GM18520 (cell line): ENCODE data around the gene RADIL.

ENCODE experiments used
- ATAC-seq: cut with Tn5 transposase; IDR thresholded peaks from one replicate; pipeline ENCODE4 v1.9.1; 2021; ENCODE audit not compliant: unreplicated experiment

Gene RADIL

DNA sequence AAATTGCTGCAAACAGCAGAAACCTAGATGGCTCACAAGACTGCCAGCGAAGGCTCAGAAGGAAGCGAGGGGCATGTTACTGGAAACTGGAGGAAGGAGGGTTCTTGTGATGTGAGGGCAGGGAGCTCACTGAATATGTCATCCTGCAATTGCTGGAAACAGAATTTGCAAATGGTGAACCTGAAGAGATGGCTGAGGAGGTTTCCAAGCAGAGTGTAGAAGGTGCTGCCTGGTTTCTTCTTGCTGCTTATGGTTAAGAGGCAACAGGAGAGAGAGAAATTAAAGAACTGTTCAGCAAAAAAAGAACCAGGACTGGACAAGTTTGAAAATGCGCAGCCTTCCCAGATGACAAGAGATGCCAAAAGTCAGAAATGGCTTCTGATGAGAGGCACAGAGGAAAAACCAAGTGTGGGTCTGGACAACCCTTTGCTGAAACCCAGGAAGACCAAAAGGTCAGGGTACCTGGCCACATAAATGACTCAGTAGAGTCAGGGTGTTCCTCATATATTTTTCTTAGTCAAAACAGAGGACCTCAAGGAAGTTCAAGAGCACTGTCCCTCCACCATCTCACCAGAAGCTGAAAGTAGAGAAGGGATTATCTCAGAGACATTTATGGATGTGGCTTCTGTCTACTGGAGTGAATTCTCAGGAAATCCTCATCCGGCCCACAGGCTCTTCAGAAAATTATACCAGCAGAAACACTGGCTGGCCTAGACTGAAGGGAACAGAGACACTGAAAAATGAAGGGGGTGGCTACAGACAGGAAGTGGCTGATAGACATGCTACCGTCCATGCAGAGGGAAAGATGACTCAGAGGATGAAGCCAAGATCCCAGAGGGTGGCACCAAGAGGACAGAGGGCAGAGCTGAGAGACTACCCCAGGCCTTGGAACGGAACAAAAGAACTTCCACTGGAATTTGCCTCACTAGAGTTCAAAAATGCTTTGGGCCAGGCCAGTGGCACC is 31.8 kb downstream of the RADIL start:
- no peak for ATAC-seq

DNA sequence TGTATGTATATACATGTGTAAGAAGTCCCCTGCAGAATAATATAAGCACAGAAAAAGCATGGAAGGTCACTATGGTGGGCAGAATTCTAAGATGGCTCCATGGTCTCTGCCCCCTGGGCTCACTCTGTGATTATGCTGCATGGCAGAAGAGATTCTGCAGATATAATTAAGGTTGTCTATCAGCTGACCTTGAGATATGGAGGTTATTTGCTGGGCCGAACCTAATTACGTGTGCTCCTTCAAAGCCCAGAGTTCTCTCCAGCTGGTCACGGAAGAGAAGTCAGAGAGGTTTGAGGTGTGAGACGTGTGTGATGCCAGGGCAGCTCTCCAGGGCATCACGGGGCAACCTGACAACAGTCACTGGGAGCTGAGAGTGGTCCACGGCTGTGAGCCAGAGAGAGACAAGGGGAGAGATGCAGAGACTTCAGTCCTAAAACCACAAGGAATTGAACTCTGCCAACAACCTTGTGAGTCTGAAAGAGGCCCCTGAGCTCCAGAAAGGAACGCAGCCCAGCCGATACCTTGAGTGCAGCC is 33.2 kb downstream of the RADIL start:
- no peak for ATAC-seq

GRCh38 chr7:4849390-4849789 is 34.1 kb downstream of the RADIL start:
- ATAC-seq = no peak

- no peak for ATAC-seq
These were observed 37.8 kb downstream of the RADIL start for GRCh38 chr7:4845740-4846142.

GRCh38 chr7:4842319-4843064 is 41.0 kb downstream of the RADIL start:
- ATAC-seq = no peak

DNA sequence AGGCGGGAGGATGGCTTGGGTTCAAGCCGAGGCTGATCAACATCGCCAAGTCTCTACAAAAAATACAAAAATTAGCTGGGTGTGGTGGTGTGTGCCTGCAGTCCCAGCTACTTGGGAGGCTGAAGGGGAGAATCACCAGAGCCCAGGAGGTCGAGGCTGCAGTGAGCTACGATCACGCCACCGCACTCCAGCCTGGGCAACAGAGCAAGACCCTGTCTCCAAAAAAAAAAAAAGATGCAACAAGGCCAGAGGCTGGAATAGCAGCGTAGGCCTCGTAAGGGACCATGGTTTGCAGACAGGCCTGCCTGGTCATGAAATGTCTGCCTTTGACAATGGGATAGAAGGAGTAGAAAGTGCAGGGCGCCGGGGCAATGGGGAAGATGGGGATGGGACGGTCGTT is 41.7 kb downstream of the RADIL start:
- ATAC-seq = no peak

- no peak for ATAC-seq
These were observed 42.3 kb downstream of the RADIL start for GRCh38 chr7:4841007-4841784.

DNA sequence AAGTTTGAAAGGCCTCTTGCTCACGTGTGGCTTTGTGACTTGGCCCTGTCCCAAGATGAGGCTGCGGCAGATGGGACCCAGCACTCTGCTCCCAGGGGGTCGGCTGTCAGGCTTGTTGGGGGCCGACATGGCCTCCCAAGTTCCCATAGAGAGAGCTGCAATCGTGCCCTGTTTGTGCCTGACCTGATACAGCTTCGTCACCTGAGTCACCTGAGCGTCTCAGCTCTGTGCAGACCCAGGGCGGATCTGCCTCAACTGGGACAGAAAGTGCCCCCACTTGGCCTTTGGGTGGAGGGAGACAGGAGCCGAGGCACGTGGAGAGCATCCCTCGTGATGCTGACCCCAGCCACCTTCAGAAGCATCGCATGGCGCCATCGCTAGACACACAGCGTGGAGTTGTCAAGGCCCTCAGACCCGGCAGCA is 43.4 kb downstream of the RADIL start:
- ATAC-seq = no peak

GRCh38 chr7:4838626-4839334 is 44.7 kb downstream of the RADIL start:
- ATAC-seq = no peak

- no peak for ATAC-seq
These were observed 45.5 kb downstream of the RADIL start for GRCh38 chr7:4837803-4838625.

GRCh38 chr7:4837041-4837802 is 46.3 kb downstream of the RADIL start:
- ATAC-seq = no peak

GRCh38 chr7:4836206-4836661 is 47.3 kb downstream of the RADIL start:
- ATAC-seq = no peak

DNA sequence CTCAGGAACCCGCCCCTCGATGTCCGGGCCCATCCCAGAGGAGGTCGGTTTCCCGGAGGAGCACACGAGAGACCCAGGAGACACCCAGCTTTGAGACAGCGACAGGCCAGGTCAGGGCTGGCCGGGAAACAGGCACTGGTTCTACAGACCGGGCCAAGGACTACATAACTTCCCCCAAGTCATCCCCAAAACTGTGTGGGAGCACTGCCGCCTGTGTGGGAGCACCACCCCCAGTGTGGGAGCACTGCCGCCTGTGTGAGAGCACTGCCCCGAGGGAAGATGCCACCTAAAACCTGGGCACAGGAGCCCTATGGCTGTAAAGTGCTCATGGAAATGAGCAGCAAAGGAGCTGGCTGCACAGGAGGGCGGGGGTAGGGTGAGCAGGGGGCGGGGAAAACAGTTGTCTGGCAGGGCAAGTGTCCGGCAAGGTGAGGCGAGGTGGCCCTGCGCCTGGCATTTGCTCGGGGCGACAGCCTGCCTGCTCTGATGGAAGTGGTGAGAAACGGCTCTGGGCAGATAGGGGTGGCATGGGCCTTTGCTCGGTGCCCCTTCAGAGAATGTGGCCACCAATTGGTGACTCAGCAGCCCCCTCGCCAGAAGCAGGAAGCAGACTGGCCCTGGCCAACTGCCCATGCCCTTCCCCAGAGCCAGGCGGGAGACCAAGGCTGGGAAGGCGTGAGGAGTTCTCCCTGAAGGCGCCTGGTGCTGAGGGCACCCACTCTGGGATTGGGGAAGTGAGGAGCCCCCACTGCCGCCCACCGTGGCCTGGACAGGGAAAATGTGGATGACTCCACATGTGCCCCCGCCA is 47.9 kb downstream of the RADIL start:
- ATAC-seq = no peak

GRCh38 chr7:4834601-4835397 is 48.7 kb downstream of the RADIL start:
- no peak for ATAC-seq

DNA sequence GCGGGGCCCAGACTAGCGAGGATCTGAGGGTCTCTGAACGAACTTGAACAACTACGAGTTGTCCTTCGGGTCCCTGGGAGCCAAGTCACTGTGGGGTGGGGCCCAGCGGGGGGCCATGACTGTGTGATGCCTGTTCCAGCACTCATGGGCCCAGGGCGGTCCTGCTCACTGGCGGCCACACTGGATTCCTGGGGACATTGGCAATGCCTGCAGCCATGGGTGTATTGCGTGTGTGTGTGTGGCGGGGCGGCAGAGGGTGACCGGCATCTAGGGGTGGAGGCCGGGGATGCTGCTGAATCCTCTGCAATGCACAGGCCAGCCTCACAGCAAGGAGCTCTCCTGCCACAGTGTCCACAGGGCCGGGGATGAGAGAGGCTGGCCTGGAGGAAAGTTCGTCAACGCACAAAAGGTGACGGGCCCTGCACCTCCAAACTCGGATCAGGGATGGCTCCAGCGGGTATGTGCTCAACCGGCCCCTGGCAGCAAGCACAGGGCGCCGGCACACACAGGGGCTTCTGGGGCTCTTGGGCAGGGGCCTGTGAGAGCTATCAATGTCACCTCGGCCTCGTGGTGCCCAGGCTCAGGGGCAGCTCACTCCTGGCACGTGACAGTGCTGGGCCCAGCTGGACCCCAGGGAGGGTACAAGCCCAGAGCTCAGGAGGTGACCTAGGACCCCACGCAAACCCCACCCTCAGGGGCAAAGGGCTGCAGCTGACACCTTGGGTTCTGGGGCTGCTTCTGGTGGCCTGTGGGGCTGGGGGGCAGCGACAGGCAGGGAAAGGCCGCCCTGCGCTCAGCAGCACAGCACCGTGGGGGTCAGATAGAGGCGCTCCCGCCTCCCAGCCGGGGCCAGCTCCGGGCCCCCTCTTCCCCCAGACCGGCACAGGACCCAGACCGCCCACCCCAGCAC is 49.6 kb downstream of the RADIL start:
- ATAC-seq = no peak

DNA sequence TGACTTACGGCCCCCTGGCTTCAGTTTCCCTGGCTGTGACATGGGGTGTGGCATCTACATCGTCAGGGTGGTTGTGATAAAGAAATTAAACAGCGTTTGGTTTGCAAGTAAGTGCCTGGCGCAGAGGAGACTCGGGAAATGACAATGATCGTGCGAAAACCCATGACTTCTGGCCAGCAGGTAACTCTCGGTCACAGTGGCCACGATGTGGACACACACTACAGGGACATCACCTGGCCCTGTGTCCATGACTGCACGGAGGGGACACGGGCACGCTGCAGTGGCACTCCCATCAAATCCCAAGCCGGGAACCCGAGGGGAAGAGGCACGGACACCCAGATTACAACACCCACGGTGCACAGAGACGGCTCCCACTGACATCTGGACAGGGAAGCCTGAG is 50.3 kb downstream of the RADIL start:
- no peak for ATAC-seq
